WTC11 (cell line): ENCODE results near the gene KRTAP6-2. TPM values are rescaled to one million over a fixed set of nuclear protein-coding genes. Genes with fewer than 3 reads are reported as not detected.

Experiments used
- ATAC-seq: fragments of 200-7000 bp; cut with Tn5 transposase; 2 replicates; pipeline ENCODE4 v1.10.0; 2021; ENCODE audit warnings: mild to moderate bottlenecking, moderate library complexity
- CTCF ChIA-PET: fragments of 300-600 bp; sonication (Branson Sonifier 250); formaldehyde crosslinking; loops from one replicate; lab custom pipeline; 2021; ENCODE audit warnings: antibody characterized with exemption; lab: Charles Lee
- POLR2A ChIA-PET: fragments of 350-600 bp; sonication (Branson Sonifier 250); formaldehyde crosslinking; loops from one replicate; lab custom pipeline; 2021; ENCODE audit warnings: antibody characterized with exemption; lab: Charles Lee
- DNase-seq: peaks from one replicate; pipeline ENCODE4 v3.0.0; 2021; ENCODE audit warnings: low spot score
- H3K27ac Mint-ChIP-seq: 2 replicates; pipeline ENCODE4 v1.8.0; 2021; ENCODE audit warnings: mixed read lengths
- H3K27me3 Mint-ChIP-seq: 2 replicates; pipeline ENCODE4 v1.8.0; 2021; ENCODE audit warnings: low read depth, mild to moderate bottlenecking, moderate library complexity, mixed read lengths
- H3K36me3 Mint-ChIP-seq: 2 replicates; pipeline ENCODE4 v1.8.0; 2021; ENCODE audit warnings: mixed read lengths
- H3K4me1 Mint-ChIP-seq: 2 replicates; pipeline ENCODE4 v1.8.0; 2022; ENCODE audit warnings: mixed read lengths
- H3K4me3 Mint-ChIP-seq: 2 replicates; pipeline ENCODE4 v1.8.0; 2021; ENCODE audit warnings: mild to moderate bottlenecking, moderate library complexity, mixed read lengths
- H3K9me3 Mint-ChIP-seq: 2 replicates; pipeline ENCODE4 v1.8.0; 2021; ENCODE audit warnings: mixed read lengths
- AFF4 ChIP-seq: sonication (generic); formaldehyde crosslinking; IDR thresholded peaks from 2 replicates; pipeline ENCODE4 v1.8.1; 2023; ENCODE audit warnings: mild to moderate bottlenecking, missing genetic modification reagents, borderline replicate concordance
- ATF2 ChIP-seq: sonication (generic); formaldehyde crosslinking; IDR thresholded peaks from 2 replicates; pipeline ENCODE4 v1.8.1; 2022; ENCODE audit warnings: low read depth, missing genetic modification reagents, borderline replicate concordance
- CREM ChIP-seq: sonication (generic); formaldehyde crosslinking; IDR thresholded peaks from 2 replicates; pipeline ENCODE4 v1.8.1; 2022; ENCODE audit warnings: mild to moderate bottlenecking, missing genetic modification reagents, moderate library complexity
- E2F4 ChIP-seq: sonication (generic); formaldehyde crosslinking; IDR thresholded peaks from 2 replicates; pipeline ENCODE4 v1.8.1; 2022; ENCODE audit warnings: low read depth, mild to moderate bottlenecking, moderate library complexity, missing genetic modification reagents, borderline replicate concordance
- FOXJ3 ChIP-seq: sonication (generic); formaldehyde crosslinking; IDR thresholded peaks from 2 replicates; pipeline ENCODE4 v1.9.0; 2021; ENCODE audit warnings: missing genetic modification reagents, mild to moderate bottlenecking, borderline replicate concordance
- GRHL2 ChIP-seq: fragments of 250-450 bp; sonication (Bioruptor Pico); IDR thresholded peaks from 2 replicates; pipeline ENCODE4 v1.8.0; 2022; ENCODE audit warnings: mild to moderate bottlenecking, moderate library complexity; ENCODE audit not compliant: insufficient replicate concordance, severe bottlenecking
- IRF1 ChIP-seq: sonication (generic); formaldehyde crosslinking; IDR thresholded peaks from 2 replicates; pipeline ENCODE4 v1.8.0; 2023; ENCODE audit warnings: missing genetic modification reagents
- RELA ChIP-seq: sonication (generic); formaldehyde crosslinking; IDR thresholded peaks from 2 replicates; pipeline ENCODE4 v1.8.1; 2022; ENCODE audit warnings: missing genetic modification reagents, mild to moderate bottlenecking, borderline replicate concordance
- RORB ChIP-seq: fragments of 250-450 bp; sonication (Bioruptor Pico); IDR thresholded peaks from 2 replicates; pipeline ENCODE4 v1.9.0; 2021; ENCODE audit warnings: mild to moderate bottlenecking
- TCF7 ChIP-seq: sonication (generic); formaldehyde crosslinking; IDR thresholded peaks from 2 replicates; pipeline ENCODE4 v1.8.0; 2022; ENCODE audit warnings: mild to moderate bottlenecking, low read depth, missing genetic modification reagents, moderate library complexity
- TEAD1 ChIP-seq: sonication (generic); formaldehyde crosslinking; IDR thresholded peaks from 2 replicates; pipeline ENCODE4 v1.8.0; 2022; ENCODE audit warnings: mild to moderate bottlenecking, missing genetic modification reagents
- ZNF317 ChIP-seq: sonication (generic); formaldehyde crosslinking; IDR thresholded peaks from 2 replicates; pipeline ENCODE4 v1.8.1; 2023; ENCODE audit warnings: low read depth, mild to moderate bottlenecking, moderate library complexity, missing genetic modification reagents, borderline replicate concordance
- ZNF416 ChIP-seq: fragments of 250-450 bp; sonication (Bioruptor Pico); IDR thresholded peaks from 2 replicates; pipeline ENCODE4 v1.9.0; 2021; ENCODE audit warnings: mild to moderate bottlenecking, inconsistent platforms
- ZNF423 ChIP-seq: fragments of 250-450 bp; sonication (Bioruptor Pico); IDR thresholded peaks from 2 replicates; pipeline ENCODE4 v2.1.2; 2022; ENCODE audit warnings: mild to moderate bottlenecking, moderate library complexity
- ZNF512 ChIP-seq: sonication (generic); formaldehyde crosslinking; IDR thresholded peaks from 2 replicates; pipeline ENCODE4 v1.8.1; 2022; ENCODE audit warnings: missing genetic modification reagents, borderline replicate concordance
- ZNF532 ChIP-seq: fragments of 250-450 bp; sonication (Bioruptor Pico); IDR thresholded peaks from 2 replicates; pipeline ENCODE4 v1.9.0; 2021; ENCODE audit warnings: mild to moderate bottlenecking, borderline replicate concordance
- total RNA-seq: library from RNA; stranded (reverse); gene quantifications from 3 replicates; pipeline ENCODE4 v1.2.3, GENCODE V29; 2021

KRTAP6-2 gene
- total RNA-seq, 1 experiment from 2014 or later, result not detected

- TF ChIP-seq E2F4, result no peak
- no peak for TF ChIP-seq ZNF512 (CRISPR knock-in tag)
Observed at GRCh38 chr21:30561957-30562356, 36.7 kb downstream of the KRTAP6-2 start (continued).

GRCh38 chr21:30561264-30561895 lies 37.3 kb downstream of the KRTAP6-2 start, which contains the start of gene KRTAP19-7:
Gene KRTAP19-7 (minus strand): TSS chr21:30561314. CDS start chr21:30561289, 25 bp downstream.
- no peak for DNase-seq
- Mint-ChIP-seq H3K4me1 (no peaks in the 10 kb centered on the region), H3K36me3 (no peaks in the 10 kb centered on the region), H3K9me3 (peaks cover 12% of the 10 kb centered on the region)
- POLR2A ChIA-PET, result no interaction called here
- no peak for TF ChIP-seq FOXJ3 (CRISPR knock-in tag)
- no peak for TF ChIP-seq AFF4 (CRISPR knock-in tag)
- TF ChIP-seq TCF7 (CRISPR knock-in tag), result no peak
- no peak for TF ChIP-seq TEAD1 (CRISPR knock-in tag)
- TF ChIP-seq CREM, result no peak
- TF ChIP-seq ZNF416 (CRISPR knock-in tag), result no peak
- no peak for TF ChIP-seq GRHL2 (CRISPR knock-in tag)
- no peak for TF ChIP-seq RORB (CRISPR knock-in tag)
- TF ChIP-seq IRF1 (CRISPR knock-in tag), result no peak
- no peak for TF ChIP-seq ZNF317
- no peak for TF ChIP-seq ZNF532
- no peak for TF ChIP-seq RELA (CRISPR knock-in tag)
- TF ChIP-seq ZNF423 (CRISPR knock-in tag), result no peak
- no peak for TF ChIP-seq ATF2 (CRISPR knock-in tag)
- TF ChIP-seq, all 79 proteins: peak for 0
- H3K27ac Mint-ChIP-seq, result no peak within 1 kb of the TSS
- no peaks in the 10 kb centered on the region for H3K27me3 Mint-ChIP-seq
- ATAC-seq, result no peak
- CTCF ChIA-PET, result no interaction called here
- H3K4me3 Mint-ChIP-seq, result no peak within 1 kb of the TSS
